ENCODE results near the gene ARHGAP26. TPM values are rescaled to one million over a fixed set of nuclear protein-coding genes. Genes with fewer than 3 reads are reported as not detected.
A peak's percentile ranks its signal among the peaks of the same experiment; 100 is the strongest.

ARHGAP26 gene
- total and polyA plus RNA-seq, 7 donors: 2.5 to 28.7 (median 12.0) TPM

DNA sequence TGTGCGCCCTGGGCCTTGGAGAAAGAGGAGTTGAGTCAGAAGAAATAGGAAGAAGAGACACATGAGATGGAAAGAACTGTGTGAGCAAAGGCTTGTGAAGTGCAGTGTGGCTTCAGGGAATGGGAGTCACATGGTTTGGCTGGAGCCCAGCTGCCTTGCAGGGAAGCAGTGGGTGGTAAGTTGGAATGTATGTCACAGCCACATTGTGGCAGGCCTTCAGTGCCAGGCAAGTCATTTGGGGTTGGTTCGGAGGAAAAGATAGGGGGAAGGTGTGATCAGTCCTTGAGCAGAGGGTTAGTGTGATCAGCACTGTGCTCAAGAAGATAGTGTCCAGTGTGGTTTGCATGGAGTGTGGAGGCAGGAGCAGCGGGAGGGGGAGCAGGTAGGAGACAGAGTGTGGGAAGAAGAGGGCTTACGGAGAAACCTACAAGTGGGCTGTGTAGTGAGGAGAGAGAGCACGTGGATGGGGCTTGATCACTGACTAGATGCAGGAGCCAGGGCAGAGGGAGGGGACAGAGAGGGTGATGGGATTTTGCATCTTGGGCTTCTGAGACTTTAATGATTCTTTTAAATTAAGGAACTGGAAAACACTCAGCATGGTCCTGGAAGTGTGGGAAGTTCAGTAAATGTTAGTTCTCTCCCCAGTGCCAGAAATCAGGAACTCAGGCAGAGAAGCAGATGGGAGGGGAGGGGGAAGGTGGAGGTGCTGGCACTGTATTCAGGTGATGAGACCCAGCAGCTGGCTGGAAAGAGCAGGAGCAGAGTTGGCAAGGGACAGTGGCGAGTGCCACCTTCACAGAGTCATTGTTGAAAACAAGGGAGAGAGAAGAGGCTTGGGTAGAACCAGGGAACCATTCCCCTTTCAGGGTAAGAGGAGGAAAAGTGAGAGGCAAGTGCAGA lies 46.6 kb downstream of the ARHGAP26 start:
- no peaks in the 10 kb centered on the region for H3K9me3 ChIP-seq
- peak; percentile 48 to 64 for DNase-seq
- no peak overlapping the region for H3K27ac ChIP-seq
- no peaks in the 10 kb centered on the region for H3K27me3 ChIP-seq (ENCODE audit: insufficient read depth in 3 of 3, low read length in 2 of 3)
- intact Hi-C loops (cut with DNase I): loop anchor here (5.0 kb wide), 3 partner anchors 34 to 51 kb away; partner anchors contain the start of gene ARHGAP26 (in 1 of the 2)
- no peak overlapping the region for H3K4me3 ChIP-seq
- H3K4me1 ChIP-seq: peaks cover 55% of the 10 kb centered on the region
- TF ChIP-seq, protein P1, sequence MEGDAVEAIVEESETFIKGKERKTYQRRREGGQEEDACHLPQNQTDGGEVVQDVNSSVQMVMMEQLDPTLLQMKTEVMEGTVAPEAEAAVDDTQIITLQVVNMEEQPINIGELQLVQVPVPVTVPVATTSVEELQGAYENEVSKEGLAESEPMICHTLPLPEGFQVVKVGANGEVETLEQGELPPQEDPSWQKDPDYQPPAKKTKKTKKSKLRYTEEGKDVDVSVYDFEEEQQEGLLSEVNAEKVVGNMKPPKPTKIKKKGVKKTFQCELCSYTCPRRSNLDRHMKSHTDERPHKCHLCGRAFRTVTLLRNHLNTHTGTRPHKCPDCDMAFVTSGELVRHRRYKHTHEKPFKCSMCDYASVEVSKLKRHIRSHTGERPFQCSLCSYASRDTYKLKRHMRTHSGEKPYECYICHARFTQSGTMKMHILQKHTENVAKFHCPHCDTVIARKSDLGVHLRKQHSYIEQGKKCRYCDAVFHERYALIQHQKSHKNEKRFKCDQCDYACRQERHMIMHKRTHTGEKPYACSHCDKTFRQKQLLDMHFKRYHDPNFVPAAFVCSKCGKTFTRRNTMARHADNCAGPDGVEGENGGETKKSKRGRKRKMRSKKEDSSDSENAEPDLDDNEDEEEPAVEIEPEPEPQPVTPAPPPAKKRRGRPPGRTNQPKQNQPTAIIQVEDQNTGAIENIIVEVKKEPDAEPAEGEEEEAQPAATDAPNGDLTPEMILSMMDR (IDR thresholded peaks at IDR 0.05): no peak
- WGBS, 3 donors: 78 to 83% (median 83%) methylated on average over 6 of the region's 6 CpGs
- ATAC-seq: peak; percentile 19 to 66 (median 36)
- no peaks in the 10 kb centered on the region for H3K36me3 ChIP-seq (ENCODE audit: insufficient read depth in 1 of 2, low read depth in 1 of 2)

DNA sequence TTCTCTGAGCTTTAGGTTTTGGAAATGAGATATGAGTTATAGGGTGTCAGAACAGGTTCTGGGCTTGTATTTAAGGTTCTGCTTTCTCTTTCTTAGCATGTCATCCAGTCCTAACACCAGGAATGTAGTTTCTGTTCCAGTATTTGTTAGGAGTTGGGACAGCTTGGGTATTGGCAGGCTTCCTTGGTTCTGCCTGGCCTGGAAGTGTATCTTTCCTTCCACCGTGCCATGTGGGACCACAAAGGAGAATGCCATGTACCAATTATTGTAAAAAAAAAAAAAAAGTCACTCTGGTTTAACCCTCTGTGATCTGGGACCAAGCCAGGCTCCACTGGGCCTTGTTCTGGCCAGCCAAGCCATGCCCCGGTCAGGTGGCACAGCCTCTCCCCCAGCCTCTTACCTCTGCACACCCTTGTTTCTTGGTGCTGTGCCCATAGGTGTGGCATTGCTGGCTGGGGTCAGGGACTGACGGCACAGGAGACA lies 47.8 kb downstream of the ARHGAP26 start:
- Histone ChIP-seq H3K27ac (no peak overlapping the region), H3K9me3 (no peaks in the 10 kb centered on the region), H3K27me3 (ENCODE audit: insufficient read depth in 3 of 3, low read length in 2 of 3) (no peaks in the 10 kb centered on the region), H3K36me3 (ENCODE audit: insufficient read depth in 1 of 2, low read depth in 1 of 2) (no peaks in the 10 kb centered on the region), H3K4me1 (peaks cover 55% of the 10 kb centered on the region), H3K4me3 (no peak overlapping the region)
- intact Hi-C loops (cut with DNase I): loop anchor here (5.0 kb wide), 3 partner anchors 36 to 49 kb away; partner anchors contain the start of gene ARHGAP26 (in 1 of the 2)
- ATAC-seq (peak; percentile 45 to 69 (median 55)), DNase-seq (no peak)
- TF ChIP-seq, protein P1 (IDR thresholded peaks at IDR 0.05): no peak
- WGBS, 3 donors: 18 to 31% (median 30%) methylated on average over 3 of the region's 3 CpGs

DNA sequence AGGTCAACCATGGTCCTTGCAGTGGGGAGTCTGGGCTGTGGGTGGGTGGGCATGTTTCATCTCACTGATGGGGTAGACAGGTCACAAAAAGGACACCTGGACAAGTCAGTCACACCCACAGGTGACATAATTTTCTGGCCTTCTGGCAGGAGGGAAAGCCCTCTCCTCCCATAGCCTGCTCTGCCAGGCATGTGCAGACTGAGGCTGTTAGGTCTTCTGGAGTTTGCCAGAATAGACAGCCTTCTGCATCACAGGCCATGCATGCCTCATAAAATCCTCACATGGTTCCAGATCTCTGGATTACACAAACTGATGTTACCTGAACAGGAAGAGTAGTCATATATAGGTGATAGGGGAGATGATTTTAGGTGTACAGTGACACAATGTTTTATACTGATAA lies 49.1 kb downstream of the ARHGAP26 start:
- H3K36me3 ChIP-seq (ENCODE audit: insufficient read depth in 1 of 2, low read depth in 1 of 2): no peaks in the 10 kb centered on the region
- TF ChIP-seq, protein P1 (IDR thresholded peaks at IDR 0.05): no peak

DNA sequence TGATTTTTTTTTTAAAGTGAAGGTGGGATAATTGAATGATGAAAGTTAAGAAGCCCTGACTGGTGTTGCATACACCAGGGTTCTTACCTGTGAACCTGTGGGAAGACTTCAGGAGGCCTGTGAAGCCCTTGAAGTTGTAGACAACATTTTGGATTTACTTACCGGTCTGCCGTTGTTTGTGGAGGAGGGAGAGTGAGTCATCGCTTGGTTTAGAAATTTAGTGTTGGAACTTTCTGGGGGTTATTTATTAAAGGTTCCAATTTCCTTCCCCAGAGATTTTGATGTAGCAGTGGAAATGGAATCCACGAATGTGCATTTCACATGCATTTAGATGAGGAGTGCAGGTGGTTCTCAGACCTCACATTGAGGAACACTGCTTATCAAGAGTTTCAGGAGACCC lies 49.6 kb downstream of the ARHGAP26 start:
- TF ChIP-seq, protein P1 (IDR thresholded peaks at IDR 0.05): no peak
- H3K4me1 ChIP-seq: peaks cover 48% of the 10 kb centered on the region
- no peaks in the 10 kb centered on the region for H3K9me3 ChIP-seq
- H3K27ac ChIP-seq: no peak overlapping the region
- WGBS, 3 donors: 51 to 66% (median 52%) methylated on average over 4 of the region's 4 CpGs
- H3K4me3 ChIP-seq: no peak overlapping the region
- no peaks in the 10 kb centered on the region for H3K27me3 ChIP-seq (ENCODE audit: insufficient read depth in 3 of 3, low read length in 2 of 3)
- ATAC-seq (no peak), DNase-seq (no peak)
- H3K36me3 ChIP-seq (ENCODE audit: insufficient read depth in 1 of 2, low read depth in 1 of 2): no peaks in the 10 kb centered on the region
- intact Hi-C loops (cut with DNase I): loop anchor here (5.0 kb wide), 3 partner anchors 38 to 48 kb away; partner anchors contain the start of gene ARHGAP26 (in 1 of the 2)

More for the DNA sequence above, 49.1 kb downstream of the ARHGAP26 start:
- ATAC-seq (no peak), DNase-seq (no peak)
- Histone ChIP-seq H3K4me1 (peaks cover 53% of the 10 kb centered on the region), H3K4me3 (no peak overlapping the region), H3K9me3 (no peaks in the 10 kb centered on the region), H3K27ac (no peak overlapping the region), H3K27me3 (ENCODE audit: insufficient read depth in 3 of 3, low read length in 2 of 3) (no peaks in the 10 kb centered on the region)
- intact Hi-C loops (cut with DNase I): loop anchor here (5.0 kb wide), 3 partner anchors 37 to 48 kb away; partner anchors contain the start of gene ARHGAP26 (in 1 of the 2)
